RWPE1 (cell line): ENCODE results near the gene NUMA1.
A peak's percentile ranks its signal among the peaks of the same experiment; 100 is the strongest.

ENCODE experiments used
- CTCF ChIA-PET: fragments of 350-600 bp; sonication (Branson Sonifier 250); formaldehyde crosslinking; extraction: SDS; loops from one replicate; lab custom pipeline; 2021; lab: Yijun Ruan, JAX
- POLR2A ChIA-PET: fragments of 400-600 bp; formaldehyde crosslinking; extraction: SDS; loops from one replicate; lab custom pipeline; 2020; ENCODE audit warnings: antibody characterized with exemption; ENCODE audit not compliant: low non-redundant PET; lab: Yijun Ruan, JAX
- DNase-seq: peaks from one replicate; pipeline ENCODE4 v3.0.0; 2012; ENCODE audit warnings: low spot score
- H3K27ac ChIP-seq: fragments of 450-650 bp; 2 replicates; pipeline ENCODE4 v1.5.1; 2017
- TF ChIP-seq, protein P1 (sequence below): fragments of 450-650 bp; conservative IDR thresholded peaks from 2 replicates; pipeline ENCODE4 v1.5.1; 2017; ENCODE audit warnings: low read depth, mild to moderate bottlenecking

NUMA1 gene

DNA sequence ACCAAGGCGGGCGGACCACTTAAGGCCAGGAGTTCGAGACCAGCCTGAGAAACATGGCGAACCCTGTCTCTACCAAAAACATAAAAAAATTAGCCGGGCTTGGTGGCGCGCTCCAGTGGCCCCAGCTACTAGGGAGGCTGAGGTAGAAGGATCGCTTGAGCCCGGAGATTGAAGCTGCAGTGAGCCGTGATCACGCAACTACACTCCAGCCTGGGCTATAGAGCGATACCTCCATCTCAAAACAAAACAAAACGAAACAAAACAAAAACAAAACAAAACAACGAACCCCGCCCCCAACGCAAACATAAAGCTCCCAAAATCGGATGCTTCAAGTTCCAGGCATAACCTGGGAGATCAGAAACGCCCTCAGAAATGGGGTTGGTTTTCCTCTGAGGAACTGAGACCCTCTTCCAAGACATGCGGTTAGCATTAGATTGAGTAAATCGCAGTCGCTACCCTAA lies 872 bp upstream of the NUMA1 start:
- ChIA-PET POLR2A (no interaction called here), CTCF (interaction anchor here (0.6 to 1.2 kb wide), 2 partner anchors 24 to 56 kb away, joined by 3 to 7 read pairs; no protein-coding TSS in a partner anchor)
- DNase-seq, result no peak
- TF ChIP-seq, protein P1, sequence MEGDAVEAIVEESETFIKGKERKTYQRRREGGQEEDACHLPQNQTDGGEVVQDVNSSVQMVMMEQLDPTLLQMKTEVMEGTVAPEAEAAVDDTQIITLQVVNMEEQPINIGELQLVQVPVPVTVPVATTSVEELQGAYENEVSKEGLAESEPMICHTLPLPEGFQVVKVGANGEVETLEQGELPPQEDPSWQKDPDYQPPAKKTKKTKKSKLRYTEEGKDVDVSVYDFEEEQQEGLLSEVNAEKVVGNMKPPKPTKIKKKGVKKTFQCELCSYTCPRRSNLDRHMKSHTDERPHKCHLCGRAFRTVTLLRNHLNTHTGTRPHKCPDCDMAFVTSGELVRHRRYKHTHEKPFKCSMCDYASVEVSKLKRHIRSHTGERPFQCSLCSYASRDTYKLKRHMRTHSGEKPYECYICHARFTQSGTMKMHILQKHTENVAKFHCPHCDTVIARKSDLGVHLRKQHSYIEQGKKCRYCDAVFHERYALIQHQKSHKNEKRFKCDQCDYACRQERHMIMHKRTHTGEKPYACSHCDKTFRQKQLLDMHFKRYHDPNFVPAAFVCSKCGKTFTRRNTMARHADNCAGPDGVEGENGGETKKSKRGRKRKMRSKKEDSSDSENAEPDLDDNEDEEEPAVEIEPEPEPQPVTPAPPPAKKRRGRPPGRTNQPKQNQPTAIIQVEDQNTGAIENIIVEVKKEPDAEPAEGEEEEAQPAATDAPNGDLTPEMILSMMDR, result no peak
- peak overlapping the region; percentile 89 for H3K27ac ChIP-seq

DNA sequence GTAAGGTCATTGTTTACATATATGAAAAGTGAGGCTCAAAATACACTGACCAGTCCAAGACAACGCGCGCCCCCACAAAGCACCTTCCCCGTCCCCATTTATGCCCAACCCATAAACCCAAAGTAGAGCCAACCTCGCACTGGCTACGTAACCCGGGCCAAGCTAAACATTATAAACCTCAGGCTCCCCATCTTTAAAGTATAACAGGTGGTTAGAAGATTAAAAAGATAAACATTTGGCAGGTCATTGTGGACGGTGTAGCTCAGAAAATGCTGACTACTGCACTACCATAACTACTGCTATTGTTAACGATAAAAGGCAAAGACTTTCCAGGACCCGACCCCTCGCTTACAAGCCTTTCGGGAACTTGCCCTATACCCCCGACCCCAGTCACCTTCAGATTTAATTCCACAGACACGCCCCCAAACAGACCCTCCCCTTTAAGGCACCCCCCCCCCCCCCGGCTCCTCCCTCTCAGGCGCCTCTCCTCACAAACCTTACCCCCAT lies 470 bp downstream of the NUMA1 start:
- ChIA-PET CTCF (interaction anchor here (1.1 kb wide), 1 partner anchor 39 kb away, joined by 3 read pairs; no protein-coding TSS in a partner anchor), POLR2A (interaction anchor here (0.8 kb wide), 1 partner anchor 65 kb away, joined by 7 read pairs; no protein-coding TSS in a partner anchor)
- H3K27ac ChIP-seq, result peak overlapping the region; percentile 89
- TF ChIP-seq, protein P1, result no peak
- no peak for DNase-seq

DNA sequence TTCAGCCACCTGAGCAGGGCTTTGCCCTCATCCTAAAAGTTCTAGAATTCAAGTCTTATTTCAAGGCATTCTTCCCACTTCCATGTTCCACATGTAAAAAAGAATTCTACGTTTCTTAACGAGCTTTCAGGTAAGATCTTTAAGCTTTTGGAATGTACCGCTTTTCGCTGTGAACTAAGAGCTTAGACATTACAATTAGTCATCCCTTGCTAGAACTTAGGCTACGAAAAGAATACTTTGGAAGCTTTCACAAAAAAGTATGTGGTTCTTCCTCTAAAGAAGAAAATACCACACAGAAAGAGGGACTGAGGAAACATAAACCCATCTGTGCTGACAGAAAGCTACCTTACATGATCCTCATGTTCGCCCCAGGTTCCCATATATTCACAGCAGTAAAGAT lies 1.9 kb downstream of the NUMA1 start:
- TF ChIP-seq, protein P1, result no peak
- DNase-seq, result no peak
- POLR2A ChIA-PET, result no interaction called here
- CTCF ChIA-PET, result interaction anchor here (0.6 to 1.6 kb wide), 5 partner anchors 13 to 154 kb away, joined by 3 to 8 read pairs (median 4); no protein-coding TSS in a partner anchor
- H3K27ac ChIP-seq, result no peak overlapping the region

DNA sequence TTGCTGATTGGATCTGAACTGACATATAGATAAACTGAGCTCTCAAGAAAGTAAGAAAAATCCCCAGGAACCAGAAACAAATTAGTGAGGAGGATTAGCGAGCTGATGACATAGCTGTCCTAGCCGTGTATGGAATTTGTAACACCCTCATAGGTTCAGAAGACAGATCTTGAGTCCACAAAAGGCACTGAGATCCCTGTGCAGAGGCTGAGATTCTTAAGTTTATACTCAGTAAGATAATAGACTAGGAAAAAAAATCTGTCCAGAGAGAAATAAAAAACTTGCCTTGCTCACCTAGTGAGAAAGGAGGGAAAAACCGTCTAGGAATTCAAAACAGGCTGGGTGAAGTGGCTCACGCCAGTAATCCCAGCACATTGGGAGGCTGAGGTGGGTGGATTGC lies 4.6 kb downstream of the NUMA1 start:
- ChIA-PET POLR2A (interaction anchor here (0.5 kb wide), 1 partner anchor 10 kb away, joined by 3 read pairs; no protein-coding TSS in a partner anchor), CTCF (interaction anchor here (0.7 to 1.1 kb wide), 3 partner anchors 27 to 69 kb away, joined by 3 to 4 read pairs (median 4); no protein-coding TSS in a partner anchor)
- no peak for DNase-seq
- peak overlapping the region; percentile 27; the same call in 1 of the 2 replicates for H3K27ac ChIP-seq
- TF ChIP-seq, protein P1, result no peak

DNA sequence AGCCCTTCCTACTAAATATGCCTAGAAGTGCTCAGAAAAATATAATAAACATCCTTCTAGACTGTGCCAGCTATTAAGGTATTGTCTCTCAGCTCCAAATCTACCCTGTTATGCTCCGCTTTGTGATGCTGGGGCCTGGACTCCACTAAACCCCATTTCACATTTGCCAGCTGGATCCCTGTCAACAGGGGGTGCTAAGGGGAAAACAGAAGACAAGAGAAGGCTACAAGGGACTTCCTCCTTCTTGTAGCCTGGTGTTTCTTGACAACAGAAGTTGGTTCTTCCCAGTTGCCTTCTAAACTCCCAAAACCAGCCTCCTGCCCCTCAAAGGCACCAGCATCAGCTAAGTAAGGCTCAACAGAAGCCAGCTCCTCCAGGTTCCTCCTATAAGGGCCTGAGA lies 5.2 kb downstream of the NUMA1 start:
- no peak for DNase-seq
- TF ChIP-seq, protein P1, result no peak
- H3K27ac ChIP-seq, result no peak overlapping the region
- ChIA-PET CTCF (interaction anchor here (0.6 to 1.1 kb wide), 4 partner anchors 27 to 69 kb away, joined by 3 to 4 read pairs (median 4); no protein-coding TSS in a partner anchor), POLR2A (interaction anchor here (0.6 kb wide), 1 partner anchor 98 kb away, joined by 3 read pairs; no protein-coding TSS in a partner anchor)

DNA sequence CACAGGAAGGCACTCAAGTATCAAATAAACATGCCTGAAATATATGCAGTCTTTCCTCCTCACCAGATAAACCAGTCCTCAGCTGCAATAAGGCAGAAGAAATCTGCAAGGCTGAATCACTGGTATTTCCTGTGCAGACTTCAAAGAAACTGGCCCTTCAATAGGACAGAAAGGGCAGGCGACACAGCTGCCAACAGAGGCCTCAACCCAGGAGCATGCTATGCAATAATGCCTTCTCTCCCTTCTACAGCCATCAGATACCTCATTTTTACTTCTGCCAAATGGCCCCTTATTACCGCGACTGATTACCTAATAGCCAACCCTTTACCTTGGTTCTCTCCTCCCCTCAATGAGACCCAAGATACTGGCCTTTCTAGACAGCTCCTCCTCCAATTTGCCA lies 8.0 kb downstream of the NUMA1 start:
- H3K27ac ChIP-seq, result peak overlapping the region; percentile 87
- TF ChIP-seq, protein P1, result no peak
- ChIA-PET POLR2A (no interaction called here), CTCF (interaction anchor here (1.7 kb wide), 1 partner anchor 47 kb away, joined by 6 read pairs; no protein-coding TSS in a partner anchor)
- DNase-seq, result peak; percentile 37
